HG02763 (cell line): ENCODE data around the gene PWWP2A.
"Not testable (repeated sequence)": the region's sequence is repeated elsewhere in the genome, so short reads cannot be mapped to it uniquely, and the experiment has no call there.

ENCODE experiments used
- ATAC-seq: cut with Tn5 transposase; IDR thresholded peaks from one replicate; pipeline ENCODE4 v1.9.1; 2021; ENCODE audit warnings: mild to moderate bottlenecking, moderate library complexity; ENCODE audit not compliant: unreplicated experiment

Gene PWWP2A

GRCh38 chr5:160081495-160081894 is 37.8 kb downstream of the PWWP2A start:
- no peak for ATAC-seq

GRCh38 chr5:160079753-160080152 is 39.5 kb downstream of the PWWP2A start:
- ATAC-seq = no peak

- ATAC-seq = no peak
These were observed 42.3 kb downstream of the PWWP2A start for GRCh38 chr5:160076997-160077396.

GRCh38 chr5:160075073-160075472 is 44.2 kb downstream of the PWWP2A start:
- ATAC-seq = no peak

GRCh38 chr5:160071916-160072315 is 47.3 kb downstream of the PWWP2A start:
- no peak for ATAC-seq

- no peak for ATAC-seq
These were observed 47.7 kb downstream of the PWWP2A start for GRCh38 chr5:160071516-160071915.

GRCh38 chr5:160069120-160069519 is 50.1 kb downstream of the PWWP2A start:
- not testable (repeated sequence) for ATAC-seq

GRCh38 chr5:160064995-160065614 is 54.1 kb downstream of the PWWP2A start:
- ATAC-seq = no peak

GRCh38 chr5:160064417-160064810 is 54.8 kb downstream of the PWWP2A start:
- no peak for ATAC-seq

GRCh38 chr5:160061770-160062169 is 57.5 kb downstream of the PWWP2A start:
- ATAC-seq = no peak

GRCh38 chr5:160060001-160060400 is 59.2 kb downstream of the PWWP2A start:
- ATAC-seq = no peak

GRCh38 chr5:160057256-160057655 is 62.0 kb downstream of the PWWP2A start:
- ATAC-seq = no peak

GRCh38 chr5:160054831-160055230 is 64.4 kb downstream of the PWWP2A start:
- no peak for ATAC-seq

- no peak for ATAC-seq
These were observed 65.2 kb downstream of the PWWP2A start for GRCh38 chr5:160054047-160054446.

- ATAC-seq = no peak
These were observed 70.2 kb downstream of the PWWP2A start for GRCh38 chr5:160049099-160049498.

GRCh38 chr5:160048131-160048530 is 71.1 kb downstream of the PWWP2A start:
- ATAC-seq = no peak

- no peak for ATAC-seq
These were observed 71.8 kb downstream of the PWWP2A start for GRCh38 chr5:160047423-160047822.

- ATAC-seq = no peak
These were observed 74.3 kb downstream of the PWWP2A start for GRCh38 chr5:160044967-160045366.

- ATAC-seq = no peak
These were observed 74.9 kb downstream of the PWWP2A start for GRCh38 chr5:160044391-160044804.

GRCh38 chr5:160042671-160043070 is 76.6 kb downstream of the PWWP2A start:
- no peak for ATAC-seq
